H1 (cell line): Measurements from ENCODE around the gene BRIP1. TPM values are rescaled to one million over a fixed set of nuclear protein-coding genes. Genes with fewer than 3 reads are reported as not detected.

Experiments used
- CTCF ChIA-PET: fragments of 300-600 bp; sonication (Branson Sonifier 250); formaldehyde crosslinking; loops from one replicate; lab custom pipeline; 2021; ENCODE audit not compliant: partially characterized antibody; lab: Charles Lee
- POLR2A ChIA-PET: fragments of 300-600 bp; sonication (Branson Sonifier 250); formaldehyde crosslinking; loops from one replicate; lab custom pipeline; 2021; ENCODE audit warnings: inconsistent platforms; ENCODE audit not compliant: partially characterized antibody; lab: Charles Lee
- DNase-seq, 2 experiments: peaks; one replicate each; pipeline versions ENCODE4 v3.0.0 to v3.0.0-alpha.2; 2010 to 2022; ENCODE audit warnings: low spot score in 2 of 2, low read depth in 1 of 2, mixed read lengths in 1 of 2
- FAIRE-seq: peaks from 2 replicates; lab custom pipeline; 2011; peaks lifted over from hg19 to GRCh38; lab: Jason Lieb, UNC
- H2AFZ ChIP-seq: 2 replicates; pipeline ENCODE4 v1.8.1; 2012; ENCODE audit warnings: low read length, inconsistent platforms
- H2AK5ac ChIP-seq: 2 replicates; pipeline ENCODE4 v1.6.1; 2013; ENCODE audit warnings: low read depth, low read length
- H2BK120ac ChIP-seq: replicated peaks from 2 replicates; pipeline ENCODE3; 2013; ENCODE audit warnings: low read depth, low read length, inconsistent platforms
- H2BK12ac ChIP-seq: 2 replicates; pipeline ENCODE4 v1.6.1; 2013; ENCODE audit warnings: low read depth, low read length
- H2BK15ac ChIP-seq: 2 replicates; pipeline ENCODE4 v1.6.1; 2013; ENCODE audit warnings: low read length
- H2BK20ac ChIP-seq: 2 replicates; pipeline ENCODE4 v1.6.1; 2013; ENCODE audit warnings: low read length
- H2BK5ac ChIP-seq: 2 replicates; pipeline ENCODE4 v1.6.1; 2013; ENCODE audit warnings: low read depth, low read length
- H3K14ac ChIP-seq: 2 replicates; pipeline ENCODE4 v1.6.1; 2013; ENCODE audit warnings: inconsistent platforms; ENCODE audit not compliant: insufficient read length
- H3K18ac ChIP-seq: 2 replicates; pipeline ENCODE4 v1.6.1; 2013; ENCODE audit warnings: low read length; ENCODE audit errors: extremely low read depth
- H3K23ac ChIP-seq: 2 replicates; pipeline ENCODE4 v1.6.1; 2013; ENCODE audit warnings: inconsistent platforms; ENCODE audit not compliant: insufficient read length
- H3K23me2 ChIP-seq: 2 replicates; pipeline ENCODE4 v1.6.1; 2013; ENCODE audit warnings: low read depth, low read length
- H3K27ac ChIP-seq: 2 replicates; pipeline ENCODE4 v1.6.1; 2011; ENCODE audit warnings: low read depth, low read length, inconsistent platforms
- H3K27me3 ChIP-seq, 4 experiments: replicated peaks in 1 of 4; 1 replicate in 1 of 4; 2 replicates in 3 of 4; pipeline versions ENCODE4 v1.6.1 to v1.8.1; 2011 to 2013; ENCODE audit warnings: low read length in 3 of 4, mild to moderate bottlenecking in 3 of 4, inconsistent platforms in 2 of 4, mixed read lengths in 2 of 4, moderate library complexity in 1 of 4; ENCODE audit not compliant: control insufficient read depth in 3 of 4, insufficient read depth in 3 of 4; ENCODE audit errors: extremely low read depth in 1 of 4
- H3K36me3 ChIP-seq, 4 experiments: 2 replicates each; pipeline versions ENCODE4 v1.6.1 to v1.8.1; 2011 to 2013; ENCODE audit warnings: mild to moderate bottlenecking in 4 of 4, low read length in 3 of 4, moderate library complexity in 2 of 4, control low read depth in 1 of 4, inconsistent platforms in 1 of 4; ENCODE audit not compliant: insufficient read depth in 4 of 4, control insufficient read depth in 2 of 4
- H3K4ac ChIP-seq: replicated peaks from 2 replicates; pipeline ENCODE3; 2013; ENCODE audit warnings: low read length, low read depth, mixed read lengths, inconsistent platforms; ENCODE audit not compliant: insufficient read length
- H3K4me1 ChIP-seq, 4 experiments: replicated peaks in 1 of 4; 1 replicate in 1 of 4; 2 replicates in 3 of 4; pipeline versions ENCODE4 v1.6.1 to v1.8.1; 2011 to 2013; ENCODE audit warnings: low read length in 3 of 4, inconsistent platforms in 2 of 4, mixed read lengths in 1 of 4; ENCODE audit not compliant: insufficient read depth in 4 of 4, control insufficient read depth in 3 of 4
- H3K4me2 ChIP-seq, 2 experiments: 2 replicates each; pipeline versions ENCODE4 v1.6.1 to v1.8.1; 2011 to 2013; ENCODE audit warnings: low read depth in 2 of 2, low read length in 2 of 2, control low read depth in 1 of 2, inconsistent platforms in 1 of 2, mild to moderate bottlenecking in 1 of 2; ENCODE audit not compliant: insufficient read depth in 1 of 2
- H3K4me3 ChIP-seq, 4 experiments: fragments of 200-600, 300-600 bp in 1 of 4; sonication (generic), shearing (Covaris generic), sonication (Bioruptor Twin) in 1 of 4; 2 replicates each; pipeline versions ENCODE4 v1.5.1 to v1.8.1; 2011 to 2016; ENCODE audit warnings: low read length in 4 of 4, low read depth in 3 of 4, control low read depth in 2 of 4, inconsistent platforms in 2 of 4, mild to moderate bottlenecking in 2 of 4, mixed read lengths in 1 of 4, moderate library complexity in 1 of 4; ENCODE audit not compliant: insufficient read depth in 2 of 4; ENCODE audit errors: extremely low read depth in 1 of 4
- H3K56ac ChIP-seq: replicated peaks from 2 replicates; pipeline ENCODE3; 2013; ENCODE audit warnings: low read depth, mild to moderate bottlenecking, mixed read lengths, low read length, inconsistent platforms; ENCODE audit not compliant: insufficient read length
- H3K79me1 ChIP-seq: 2 replicates; pipeline ENCODE4 v1.6.1; 2013; ENCODE audit warnings: low read depth, low read length, control low read depth
- H3K79me2 ChIP-seq, 2 experiments: 2 replicates each; pipeline versions ENCODE4 v1.6.1 to v1.8.1; 2012 to 2013; ENCODE audit warnings: low read length in 2 of 2, mild to moderate bottlenecking in 2 of 2, inconsistent platforms in 1 of 2; ENCODE audit not compliant: insufficient read depth in 2 of 2, control insufficient read depth in 1 of 2
- H3K9ac ChIP-seq, 4 experiments: replicated peaks in 1 of 4; 1 replicate in 1 of 4; 2 replicates in 3 of 4; pipeline versions ENCODE4 v1.6.1 to v1.8.1; 2011 to 2013; ENCODE audit warnings: low read depth in 3 of 4, low read length in 3 of 4, control low read depth in 2 of 4, mild to moderate bottlenecking in 2 of 4, moderate library complexity in 2 of 4, inconsistent platforms in 1 of 4; ENCODE audit errors: extremely low read depth in 1 of 4
- H3K9me3 ChIP-seq, 2 experiments: 2 replicates each; pipeline versions ENCODE4 v1.6.1 to v1.8.1; 2012 to 2013; ENCODE audit warnings: mild to moderate bottlenecking in 2 of 2, moderate library complexity in 2 of 2, control low read depth in 1 of 2, inconsistent platforms in 1 of 2, low read depth in 1 of 2, low read length in 1 of 2, mixed read lengths in 1 of 2; ENCODE audit not compliant: insufficient read depth in 2 of 2
- H4K20me1 ChIP-seq, 2 experiments: replicated peaks in 1 of 2; 2 replicates each; pipeline versions ENCODE3 to v1.8.1; 2011 to 2013; ENCODE audit warnings: inconsistent platforms in 2 of 2, low read length in 2 of 2, mild to moderate bottlenecking in 1 of 2; ENCODE audit not compliant: insufficient read depth in 2 of 2, control insufficient read depth in 1 of 2
- H4K5ac ChIP-seq: 2 replicates; pipeline ENCODE4 v1.6.1; 2013; ENCODE audit warnings: low read length, low read depth, mixed read lengths, inconsistent platforms; ENCODE audit not compliant: insufficient read length
- H4K8ac ChIP-seq: 2 replicates; pipeline ENCODE4 v1.8.0; 2013; ENCODE audit warnings: mild to moderate bottlenecking, moderate library complexity, low read length, inconsistent platforms; ENCODE audit not compliant: insufficient read depth; ENCODE audit errors: extremely low read depth
- H4K91ac ChIP-seq: replicated peaks from 2 replicates; pipeline ENCODE3; 2013; ENCODE audit warnings: low read length, mixed read lengths, inconsistent platforms; ENCODE audit not compliant: insufficient read length
- ASH2L ChIP-seq: fragments of 200-600, 300-600 bp; sonication (generic); IDR thresholded peaks from one replicate; pipeline ENCODE4 v1.7.1; 2017; ENCODE audit warnings: low read length
- JUN ChIP-seq: IDR thresholded peaks from 2 replicates; pipeline ENCODE4 v1.6.1; 2011; ENCODE audit warnings: low read depth, mild to moderate bottlenecking, improper control_type of control experiment, low read length
- PHF8 ChIP-seq: fragments of 200-600 bp; sonication (generic); conservative IDR thresholded peaks from 2 replicates; pipeline ENCODE4 v1.7.1; 2012; ENCODE audit warnings: low read depth, mild to moderate bottlenecking, inconsistent platforms, low read length, moderate library complexity
- POLR2AphosphoS5 ChIP-seq: IDR thresholded peaks from 2 replicates; pipeline ENCODE4 v1.6.1; 2011; ENCODE audit warnings: low read depth, low read length
- RAD21 ChIP-seq, 2 experiments: IDR thresholded peaks in 1 of 2; conservative IDR thresholded peaks in 1 of 2; 2 replicates each; pipeline ENCODE4 v1.6.1; 2011; ENCODE audit warnings: low read depth in 2 of 2, low read length in 2 of 2, improper control_type of control experiment in 1 of 2, inconsistent platforms in 1 of 2, mild to moderate bottlenecking in 1 of 2, moderate library complexity in 1 of 2
- USF2 ChIP-seq: IDR thresholded peaks from 2 replicates; pipeline ENCODE4 v1.6.1; 2011; ENCODE audit warnings: low read length, improper control_type of control experiment
- WGBS, 2 experiments: shearing (Covaris generic) in 1 of 2; methylation state at CpG; one replicate each; pipeline versions ENCODE4 v1.1.6 to v1.1.7; 2013 to 2015; ENCODE audit warnings: low lambda C conversion rate in 2 of 2, mixed read lengths in 2 of 2, inconsistent platforms in 1 of 2, low coverage in 1 of 2, missing lambda C conversion rate in 1 of 2; ENCODE audit not compliant: insufficient replicate concordance in 2 of 2, insufficient coverage in 1 of 2, insufficient read length in 1 of 2; ENCODE audit errors: extremely low coverage in 1 of 2, missing lambda C conversion rate in 1 of 2; 5-methylcytosine and 5-hydroxymethylcytosine counted together
- polyA plus RNA-seq, 7 experiments: library from polyadenylated mRNA; depleted of rRNA in 3 of 7; stranded (reverse) in 5 of 7; unstranded in 2 of 7; fragments of >200 nt in 5 of 7; fragments of 200-250 nt in 2 of 7; gene quantifications; 1 replicate in 5 of 7; 2 replicates in 1 of 7; 4 replicates in 1 of 7; pipeline versions ENCODE4 v1.2.1 to v1.2.3, GENCODE V29; 2011 to 2013; ENCODE audit warnings: missing spikeins in 2 of 7, mixed read lengths in 2 of 7
- total RNA-seq: library from RNA; stranded (reverse); fragmentation: NEBNext Ultra II Directional; extraction: Animal tissue kit (Norgen Biotek cat#: 25700); gene quantifications from 2 replicates; pipeline ENCODE4 v1.2.1, GENCODE V29; 2021

The BRIP1 gene
- total and polyA plus RNA-seq, 2 of the 8 experiments (the other 6 are each of a cell fraction or from before 2014, with no cell fraction given) = 5.8 to 19.2 TPM

GRCh38 chr17:61632826-61633225 lies 230.5 kb downstream of the BRIP1 start:
- Histone ChIP-seq H3K27me3 (no peaks in the 10 kb centered on the region), H2AK5ac (no peak overlapping the region), H3K27ac (no peak overlapping the region), H3K23ac (no peak overlapping the region), H3K4me2 (no peak overlapping the region), H3K23me2 (no peaks in the 10 kb centered on the region), H4K20me1 (no peaks in the 10 kb centered on the region), H3K4ac (no peak overlapping the region), H3K79me1 (no peaks in the 10 kb centered on the region), H2AFZ (no peak overlapping the region), H2BK120ac (no peak overlapping the region), H2BK12ac (no peak overlapping the region), H3K18ac (no peak overlapping the region), H4K8ac (no peak overlapping the region), H3K14ac (no peak overlapping the region), H3K56ac (no peak overlapping the region), H4K5ac (no peak overlapping the region), H2BK15ac (no peak overlapping the region), H3K79me2 (no peaks in the 10 kb centered on the region), H3K9me3 (no peaks in the 10 kb centered on the region), H2BK5ac (no peak overlapping the region), H4K91ac (no peak overlapping the region), H3K36me3 (no peaks in the 10 kb centered on the region), H3K4me3 (no peak overlapping the region), H2BK20ac (no peak overlapping the region), H3K9ac (no peak overlapping the region), H3K4me1 (no peaks in the 10 kb centered on the region)
- CTCF ChIA-PET = no interaction called here
- TF ChIP-seq ASH2L (no peak), RAD21 (IDR thresholded peaks at IDR 0.05 in 1 of 2, conservative IDR thresholded peaks at IDR 0.05 in 1 of 2; ENCODE audit: low read depth in 2 of 2, low read length in 2 of 2) (no peak), PHF8 (no peak), JUN (no peak), POLR2AphosphoS5 (no peak), USF2 (no peak)
- POLR2A ChIA-PET = no interaction called here
- DNase-seq (no peak), FAIRE-seq (no peak)
- WGBS, 2 experiments = 83% methylated on average over 1 of the region's 1 CpG; no CpG with 5 or more reads in 1 of the 2 experiments
